Activated naive CD8-positive, alpha-beta T cell treated with anti-CD3 and anti-CD28 coated beads, Interleukin-2, amount 50 U/mL, for 16 hours (primary cell): Measurements from ENCODE around the gene TMEM245.
"Not testable (repeated sequence)": the region's sequence is repeated elsewhere in the genome, so short reads cannot be mapped to it uniquely, and the experiment has no call there.

Experiments
- DNase-seq: peaks from one replicate; pipeline ENCODE4 v3.0.0-alpha.2; 2020; ENCODE audit warnings: low read depth, low spot score

TMEM245 gene

DNA sequence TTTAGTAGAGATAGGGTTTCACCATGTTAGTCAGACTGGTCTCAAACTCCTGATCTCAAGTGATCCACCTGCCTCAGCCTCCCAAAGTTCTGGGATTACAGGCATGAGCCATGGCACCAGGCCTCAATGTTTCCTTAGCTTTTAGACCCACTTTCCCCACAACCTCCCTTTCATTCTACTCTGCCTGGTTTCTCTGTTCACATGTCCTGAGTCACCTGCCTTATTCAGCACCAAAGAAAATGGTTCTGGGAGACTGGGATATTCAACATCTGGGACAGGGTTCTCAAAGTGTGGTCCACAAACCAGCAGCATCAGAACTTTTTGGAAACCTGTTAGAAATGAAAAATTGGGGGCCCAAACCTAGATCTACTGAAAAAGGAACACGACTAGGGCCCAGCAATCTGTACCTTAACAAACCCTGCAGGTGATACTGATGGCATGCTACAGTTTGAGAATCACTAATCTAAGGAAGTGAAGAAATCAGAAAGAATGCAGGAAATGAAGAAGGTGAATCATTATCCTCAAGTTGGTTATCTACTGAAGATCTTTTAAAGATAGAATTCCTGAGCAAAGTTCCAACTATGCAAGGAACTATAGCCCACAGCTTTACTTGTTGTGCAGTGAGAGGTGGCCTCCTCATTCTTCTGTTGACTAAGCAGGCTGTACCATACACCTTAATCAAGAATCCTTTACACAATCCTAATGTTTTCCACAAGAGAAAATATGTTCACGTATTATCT is 54.6 kb downstream of the TMEM245 start:
- DNase-seq: no peak

GRCh38 chr9:109063760-109064159 is 56.0 kb downstream of the TMEM245 start:
- no peak for DNase-seq

GRCh38 chr9:109062543-109062942 is 57.2 kb downstream of the TMEM245 start:
- no peak for DNase-seq

DNA sequence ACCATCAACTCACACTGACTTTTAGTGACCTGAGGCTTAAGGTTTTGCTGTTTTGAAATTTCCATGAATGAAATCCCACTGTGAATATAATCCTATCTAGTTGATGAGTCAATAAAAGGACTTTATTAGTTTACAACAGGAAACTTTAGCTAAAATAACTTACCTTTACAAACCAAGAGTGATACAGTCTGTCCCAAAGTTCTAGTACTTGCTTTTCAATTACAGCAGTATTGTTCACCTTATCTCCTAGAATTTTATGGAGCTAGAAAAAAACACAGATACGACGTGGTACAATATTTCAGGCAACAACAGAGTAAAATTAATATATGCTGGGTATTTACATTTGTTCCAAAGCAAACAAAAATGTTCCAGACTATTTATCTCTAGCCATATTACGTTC is 59.6 kb downstream of the TMEM245 start:
- no peak for DNase-seq

GRCh38 chr9:109053121-109053520 is 66.6 kb downstream of the TMEM245 start:
- DNase-seq: not testable (repeated sequence)

- no peak for DNase-seq
Observed at GRCh38 chr9:109052416-109052815, 67.3 kb downstream of the TMEM245 start.

DNA sequence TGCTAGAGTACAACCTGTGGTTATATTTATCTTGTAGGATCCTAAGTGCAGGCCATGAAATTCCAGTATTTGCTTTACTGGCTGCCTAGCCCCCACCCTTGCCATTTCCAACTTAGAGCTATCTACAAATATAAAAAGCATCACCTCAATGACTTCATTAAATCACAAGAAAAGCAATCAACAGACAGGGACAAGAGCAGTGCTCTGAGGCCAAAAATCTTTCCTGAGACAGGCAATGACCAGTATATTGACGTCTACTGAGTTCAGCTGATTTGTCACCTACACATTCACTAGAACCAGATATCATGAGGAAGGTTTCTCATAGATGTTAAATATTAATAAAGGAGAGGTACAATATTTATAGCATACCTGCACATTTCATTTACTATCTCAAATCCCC is 68.0 kb downstream of the TMEM245 start:
- no peak for DNase-seq

DNA sequence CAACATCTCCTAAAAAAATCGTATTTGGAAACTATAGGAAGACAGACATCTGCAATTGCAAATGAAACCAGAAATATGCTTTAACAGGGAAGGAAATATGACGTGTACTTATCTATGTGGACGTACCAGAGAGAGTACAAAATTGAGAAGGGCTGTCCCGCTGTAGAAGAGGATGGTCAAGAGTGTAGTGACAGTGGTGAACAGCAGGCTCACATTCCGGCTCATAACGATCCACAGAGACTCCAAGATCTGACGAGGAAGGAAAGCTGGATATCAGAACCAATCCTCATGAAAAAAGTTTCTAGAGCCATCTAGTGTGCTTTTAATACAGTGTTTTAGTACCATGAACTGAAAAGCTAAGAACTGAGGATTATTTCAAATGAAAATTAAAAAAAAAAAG is 69.3 kb downstream of the TMEM245 start:
- no peak for DNase-seq

- DNase-seq: no peak
Observed at GRCh38 chr9:109048822-109049221, 70.9 kb downstream of the TMEM245 start.

- no peak for DNase-seq
Observed at GRCh38 chr9:109047259-109047658, 72.5 kb downstream of the TMEM245 start.

DNA sequence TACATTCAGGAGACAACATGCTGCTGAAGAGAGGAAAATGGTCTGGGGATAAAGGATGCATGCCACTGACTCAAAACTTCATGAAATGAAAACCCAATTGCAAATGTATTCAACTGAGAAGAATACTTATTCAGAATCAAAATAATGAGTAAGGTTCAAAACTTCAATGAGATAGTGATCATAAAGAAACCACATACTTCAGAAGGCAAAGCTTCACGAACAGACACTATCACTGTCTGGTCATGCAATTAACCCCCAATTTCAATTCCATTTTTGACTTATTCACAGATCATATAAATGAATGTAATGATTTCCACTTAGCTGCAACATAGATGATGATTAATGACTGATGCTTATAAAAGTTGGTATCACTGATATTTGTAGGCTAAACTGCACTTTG is 73.4 kb downstream of the TMEM245 start:
- DNase-seq: no peak

DNA sequence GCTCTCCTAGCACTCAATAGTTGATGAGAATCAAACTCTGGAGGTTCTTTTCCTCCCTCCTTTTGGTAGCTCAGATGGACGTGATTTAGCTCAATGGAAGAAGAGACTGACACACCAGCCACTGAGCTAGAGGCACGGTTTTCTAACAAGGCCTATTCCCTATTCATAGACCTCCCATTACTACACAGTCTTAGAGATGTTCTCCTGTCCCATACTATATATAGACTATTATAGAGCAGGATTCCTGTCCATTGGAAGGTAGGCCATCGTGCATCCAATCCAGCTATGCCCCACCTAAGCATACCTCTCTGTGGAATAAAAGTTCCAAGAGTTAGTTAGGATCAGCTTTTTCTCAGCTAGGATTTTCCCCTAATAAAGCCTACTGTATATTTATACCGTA is 76.2 kb downstream of the TMEM245 start:
- DNase-seq: no peak

DNA sequence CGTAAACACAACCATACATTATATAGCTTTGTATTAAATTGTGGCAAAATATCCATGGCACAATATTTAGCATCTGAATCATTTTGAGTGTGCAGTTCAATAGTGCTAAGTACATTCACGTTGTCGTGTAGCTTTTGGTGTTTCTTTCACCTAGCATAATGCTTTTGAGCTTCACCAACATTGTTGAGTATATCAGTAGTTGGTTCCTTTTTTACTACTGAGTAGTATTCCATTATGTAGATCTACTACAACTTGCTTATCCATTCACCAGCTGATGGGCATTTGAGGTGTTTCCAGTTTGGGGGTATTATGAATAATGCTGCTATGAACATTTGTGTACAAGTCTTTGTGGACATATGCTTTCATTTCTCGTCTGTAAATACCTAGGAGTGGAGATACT is 79.2 kb downstream of the TMEM245 start:
- DNase-seq: no peak

DNA sequence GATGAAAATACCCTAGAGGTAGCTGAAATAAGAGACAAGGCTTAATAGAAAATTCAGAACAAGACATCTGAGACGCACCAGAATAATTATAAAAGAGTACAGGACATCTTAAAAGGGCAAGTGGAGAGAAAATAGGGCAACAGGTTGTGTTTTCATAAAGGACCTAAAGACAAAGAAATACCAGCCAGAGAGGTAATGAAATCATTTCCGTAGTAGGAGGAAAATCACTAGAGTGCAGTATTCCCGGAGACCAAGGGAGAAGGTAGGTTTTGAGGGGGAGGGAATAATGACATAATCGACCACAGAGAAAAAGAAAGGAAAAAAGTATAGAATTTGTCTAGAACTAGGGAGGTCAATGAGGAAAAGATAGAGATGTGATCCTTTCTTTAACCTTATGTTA is 80.2 kb downstream of the TMEM245 start:
- DNase-seq: no peak

- no peak for DNase-seq
Observed at GRCh38 chr9:109037946-109038715, 81.6 kb downstream of the TMEM245 start.

GRCh38 chr9:109036744-109037680 is 82.7 kb downstream of the TMEM245 start:
- no peak for DNase-seq

GRCh38 chr9:109035684-109036423 is 83.9 kb downstream of the TMEM245 start:
- no peak for DNase-seq

DNA sequence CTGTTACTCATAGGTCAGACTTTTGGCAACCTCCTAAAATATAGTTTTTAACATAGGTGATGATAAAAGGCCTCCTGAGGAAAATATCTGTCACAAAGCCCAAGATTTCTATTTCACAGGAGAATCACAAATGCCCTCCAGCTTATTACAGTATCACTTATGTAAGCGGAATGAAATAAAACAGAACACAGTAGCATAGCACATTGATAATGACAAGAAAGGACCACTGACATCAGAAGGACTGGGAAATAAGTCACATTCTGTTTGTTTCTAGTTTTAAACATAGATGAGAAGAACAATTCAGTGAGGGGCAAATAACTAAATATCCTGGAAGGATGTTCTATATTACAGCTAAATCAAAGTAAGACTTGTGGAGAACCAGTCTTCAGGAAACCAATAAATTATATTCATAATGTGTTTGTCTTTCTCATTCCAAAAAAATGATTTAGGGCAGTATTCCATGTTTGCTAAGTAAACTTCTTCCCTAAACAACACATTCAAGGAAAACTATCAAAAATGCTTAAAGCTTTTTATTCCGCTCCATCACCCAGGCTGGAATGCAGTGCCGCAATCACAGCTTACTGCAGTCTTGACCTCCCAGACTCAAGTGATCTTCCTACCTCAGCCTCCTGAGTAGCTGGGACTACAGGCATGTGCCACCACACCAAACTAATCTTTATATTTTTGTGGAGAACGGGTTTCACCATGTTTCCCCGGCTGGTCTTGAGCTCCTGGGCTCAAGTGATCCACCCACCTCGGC is 85.6 kb downstream of the TMEM245 start:
- no peak for DNase-seq

GRCh38 chr9:109031241-109031640 is 88.5 kb downstream of the TMEM245 start:
- DNase-seq: no peak

DNA sequence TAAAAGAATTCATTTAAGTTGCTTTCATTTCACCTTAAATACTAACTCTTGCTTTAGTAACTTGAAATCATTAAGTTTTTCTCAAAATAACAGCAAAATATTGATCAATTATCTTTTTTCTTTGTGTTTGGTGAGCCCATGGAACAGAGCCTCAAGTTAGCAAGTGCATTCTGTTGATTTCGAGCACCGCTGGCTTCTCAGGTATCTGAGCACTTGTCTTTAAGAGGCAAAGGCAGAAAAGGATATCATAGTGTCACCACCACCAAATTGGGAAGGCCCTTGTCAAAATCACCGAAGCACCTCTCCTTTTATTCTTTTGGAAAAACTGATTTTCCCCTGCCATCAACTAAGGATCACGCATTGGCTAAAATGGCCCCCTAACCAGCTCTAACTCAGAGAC is 89.3 kb downstream of the TMEM245 start:
- DNase-seq: no peak

GRCh38 chr9:109028457-109028856 is 91.3 kb downstream of the TMEM245 start:
- DNase-seq: no peak
